GM10266 (cell line): ENCODE results near the gene CPED1.
A peak's percentile ranks its signal among the peaks of the same experiment; 100 is the strongest.

Experiments used
- DNase-seq: peaks from one replicate; pipeline ENCODE4 v3.0.0; 2012; ENCODE audit errors: extremely low spot score
- CTCF ChIP-seq: IDR thresholded peaks from 2 replicates; pipeline ENCODE4 v1.5.1; 2012; ENCODE audit warnings: mild to moderate bottlenecking, low read depth; ENCODE audit not compliant: control insufficient read depth, insufficient read depth; ENCODE audit errors: missing control alignments

Gene CPED1

GRCh38 chr7:121101083-121101482 is 112.6 kb downstream of the CPED1 start:
- no peak for TF ChIP-seq CTCF
- no peak for DNase-seq

GRCh38 chr7:121101621-121102020 is 113.1 kb downstream of the CPED1 start:
- DNase-seq, result no peak
- TF ChIP-seq CTCF, result no peak

- no peak for TF ChIP-seq CTCF
- DNase-seq, result no peak
Measured at GRCh38 chr7:121102619-121103018, 114.1 kb downstream of the CPED1 start.

GRCh38 chr7:121103086-121103485 is 114.6 kb downstream of the CPED1 start:
- no peak for TF ChIP-seq CTCF
- DNase-seq, result no peak

- no peak for TF ChIP-seq CTCF
- no peak for DNase-seq
Measured at GRCh38 chr7:121103579-121103978, 115.1 kb downstream of the CPED1 start.

GRCh38 chr7:121105262-121105661 is 116.8 kb downstream of the CPED1 start:
- no peak for DNase-seq
- TF ChIP-seq CTCF, result no peak

GRCh38 chr7:121107923-121108498 is 119.5 kb downstream of the CPED1 start:
- peak; percentile 69 for TF ChIP-seq CTCF
- DNase-seq, result peak; percentile 24
